Measurements from ENCODE around the gene MYBPC3.

The MYBPC3 gene

DNA sequence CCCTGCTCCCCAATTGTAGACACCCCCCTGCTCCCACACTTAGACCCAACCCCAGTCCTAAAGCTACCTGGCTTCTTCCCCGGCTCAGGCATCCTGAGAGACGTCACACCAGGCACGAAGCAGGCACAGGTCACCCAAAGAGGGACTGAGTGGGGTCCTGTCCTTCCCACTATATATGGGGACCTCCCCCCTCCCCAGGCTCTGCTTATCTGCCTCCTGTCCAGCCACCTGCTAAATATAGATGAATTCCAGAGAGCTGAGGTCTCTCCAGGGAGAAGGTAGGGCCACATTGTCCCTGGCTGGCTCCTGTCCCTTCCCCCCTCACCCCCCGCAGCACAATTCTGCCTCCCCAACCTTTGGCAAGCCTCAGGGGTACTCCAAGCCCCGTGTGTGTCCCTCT is at the start of gene MYBPC3:
TSS of gene MYBPC3 (minus strand) at position 147 of the 400 bp plus-strand sequence. CDS start at position 92, 55 bp downstream.
- DNase-seq, result no peak

DNA sequence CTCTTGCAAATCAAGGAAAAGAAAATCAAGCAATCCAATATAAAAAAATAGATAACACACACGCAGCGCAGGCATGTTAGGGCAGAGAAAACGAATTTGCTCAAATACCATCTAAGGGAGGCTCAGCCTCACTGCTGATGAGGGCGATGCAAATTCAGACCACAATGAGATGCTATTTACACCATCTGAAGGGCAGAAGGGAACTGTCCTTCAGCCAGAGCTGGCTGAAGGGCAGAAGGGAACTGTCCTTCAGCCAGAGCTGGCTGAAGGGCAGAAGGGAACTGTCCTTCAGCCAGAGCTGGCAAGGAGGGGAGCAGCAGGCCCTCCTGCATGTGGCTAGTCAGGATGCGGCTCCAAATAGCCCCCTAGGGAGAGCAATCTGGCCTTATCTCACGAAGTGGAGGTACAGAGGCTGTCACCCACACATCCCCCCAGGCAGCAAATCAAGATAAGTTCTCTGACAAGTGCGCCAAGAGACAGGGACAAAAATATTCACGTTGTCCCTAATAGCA is 48.3 kb upstream of the MYBPC3 start:
- no peak for DNase-seq

DNA sequence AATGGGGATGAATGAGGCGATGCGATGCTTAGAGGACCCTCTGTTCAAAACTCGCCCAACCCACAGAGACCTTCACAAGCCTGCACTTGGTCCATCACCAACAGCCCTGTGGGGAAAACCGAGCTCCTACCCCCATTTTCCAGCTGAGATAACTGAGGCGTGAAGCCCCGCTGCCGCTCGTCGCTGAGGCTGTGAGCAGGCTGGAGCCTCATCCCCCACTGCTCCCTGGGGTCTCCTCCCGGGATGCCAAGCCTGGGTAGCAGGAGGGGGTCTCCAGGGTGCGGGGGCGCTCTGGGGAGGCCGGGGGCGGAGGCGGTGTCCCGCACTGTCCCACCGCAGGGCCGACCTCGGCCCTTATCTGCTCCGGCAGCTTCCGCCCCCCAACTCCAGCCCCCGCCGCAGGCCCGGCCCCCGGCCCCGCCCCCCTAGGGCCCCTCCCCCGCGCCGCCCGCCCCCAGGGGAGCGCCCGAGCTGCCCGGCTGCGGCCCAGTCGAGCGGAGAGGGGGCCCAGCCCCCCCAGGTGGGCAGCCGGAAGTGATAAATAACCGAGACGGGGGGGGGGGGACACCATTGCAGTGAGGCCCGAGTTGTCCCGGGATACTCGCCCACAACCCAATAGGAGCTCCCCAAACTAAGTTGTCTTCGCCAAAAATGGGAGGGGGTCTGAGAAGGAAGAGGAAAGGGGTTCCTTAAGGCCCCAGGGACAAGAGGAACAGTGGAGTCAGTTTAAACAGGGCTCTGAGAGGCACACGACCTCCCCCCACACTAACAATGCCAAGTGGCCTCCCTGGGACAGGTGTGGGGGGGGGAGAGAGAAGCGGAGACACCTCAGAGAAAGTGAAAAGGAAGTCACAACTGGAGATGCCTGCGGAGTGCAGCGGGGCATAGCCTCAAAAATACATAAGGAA is 47.6 kb upstream of the MYBPC3 start:
- no peak for DNase-seq

DNA sequence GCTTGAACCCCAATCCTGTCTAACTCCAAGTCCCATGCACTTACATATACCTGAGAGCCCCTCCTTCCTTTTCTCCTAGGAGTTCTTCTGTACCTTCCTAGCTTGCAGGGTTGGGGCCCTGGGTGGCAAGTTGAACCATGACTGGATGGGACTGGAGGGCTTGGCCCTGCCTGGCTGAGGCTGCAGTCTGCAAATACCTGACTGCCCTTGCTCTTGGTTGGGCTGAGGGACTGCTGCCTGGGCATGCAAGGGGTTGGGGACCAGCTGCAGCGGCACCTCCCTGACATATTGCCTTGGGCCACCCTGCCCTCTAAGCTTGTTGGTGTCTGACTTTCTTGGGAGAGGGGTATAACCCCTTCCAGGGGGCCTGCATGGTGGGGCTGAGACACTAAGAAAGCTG is 46.0 kb upstream of the MYBPC3 start:
- no peak for DNase-seq

DNA sequence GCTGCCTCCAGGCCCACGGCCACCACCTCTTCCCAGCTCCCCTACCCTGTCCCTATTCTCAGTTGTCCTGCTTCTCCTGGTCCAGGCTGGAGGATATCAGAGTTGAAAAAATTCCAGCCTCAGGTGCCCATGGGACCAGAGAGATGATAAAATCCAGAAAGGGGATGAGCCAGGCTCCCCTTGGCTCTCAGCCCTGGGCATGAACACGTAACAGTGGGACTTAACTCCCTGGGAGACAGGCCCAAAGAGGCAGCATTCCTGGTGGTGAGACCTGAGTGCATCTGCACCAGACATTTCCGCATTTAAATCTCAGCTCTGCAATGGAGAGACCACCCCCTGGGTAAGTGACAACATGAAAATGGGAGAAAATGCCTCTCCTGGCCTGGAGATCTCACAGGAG is 45.5 kb upstream of the MYBPC3 start:
- DNase-seq, result no peak

DNA sequence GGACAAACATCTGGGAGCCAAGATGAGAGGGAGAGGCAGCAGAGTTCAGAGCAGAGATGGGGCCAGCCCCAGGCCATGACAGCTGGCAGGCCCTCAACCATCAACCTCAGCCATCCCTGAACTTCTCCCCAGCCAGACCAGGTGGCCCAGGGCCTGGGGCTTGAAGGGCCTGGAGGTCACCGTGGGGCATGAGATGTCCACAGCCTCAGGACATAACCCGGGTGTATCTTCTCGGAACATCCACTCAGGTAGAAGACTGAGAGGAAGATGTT is 43.5 kb upstream of the MYBPC3 start:
- DNase-seq, result no peak

DNA sequence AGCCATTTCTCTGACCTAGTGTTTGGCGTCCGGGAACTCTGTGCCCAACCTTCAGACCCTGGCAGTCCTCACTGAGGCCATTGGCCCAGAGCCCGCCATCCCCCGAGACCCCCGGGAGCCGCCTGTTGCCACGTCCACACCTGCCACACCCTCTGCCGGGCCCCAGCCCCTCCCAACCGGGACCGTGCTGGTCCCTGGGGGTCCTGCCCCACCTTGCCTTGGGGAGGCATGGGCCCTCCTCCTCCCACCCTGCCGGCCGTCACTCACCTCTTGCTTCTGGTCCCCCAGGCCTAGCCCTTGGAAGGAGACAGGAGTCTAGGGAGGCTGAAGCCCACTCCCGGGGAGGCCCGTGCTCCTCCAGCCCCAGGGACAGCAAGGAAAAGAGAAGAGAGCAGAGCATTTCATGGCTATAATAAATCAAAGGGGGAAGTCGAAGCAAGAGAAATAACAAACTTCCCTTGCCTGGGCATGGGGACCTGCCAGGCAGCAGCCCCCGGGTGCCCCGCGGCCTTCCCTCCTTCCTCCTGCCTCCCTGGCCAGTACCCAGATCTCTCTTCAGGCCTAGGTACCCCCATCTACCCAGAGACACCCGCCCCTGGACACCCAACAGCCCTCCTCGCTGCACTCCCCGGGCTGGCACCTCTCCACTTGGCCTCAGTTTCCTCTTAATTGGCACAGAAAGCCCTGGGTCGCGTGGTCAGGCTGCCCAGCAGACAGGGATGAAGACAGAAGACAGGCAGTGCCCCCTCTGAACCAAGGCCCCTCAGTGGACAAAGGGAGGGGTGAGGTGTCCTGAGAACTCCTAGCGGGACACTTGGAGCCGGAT is 42.9 kb upstream of the MYBPC3 start:
- DNase-seq, result no peak

DNA sequence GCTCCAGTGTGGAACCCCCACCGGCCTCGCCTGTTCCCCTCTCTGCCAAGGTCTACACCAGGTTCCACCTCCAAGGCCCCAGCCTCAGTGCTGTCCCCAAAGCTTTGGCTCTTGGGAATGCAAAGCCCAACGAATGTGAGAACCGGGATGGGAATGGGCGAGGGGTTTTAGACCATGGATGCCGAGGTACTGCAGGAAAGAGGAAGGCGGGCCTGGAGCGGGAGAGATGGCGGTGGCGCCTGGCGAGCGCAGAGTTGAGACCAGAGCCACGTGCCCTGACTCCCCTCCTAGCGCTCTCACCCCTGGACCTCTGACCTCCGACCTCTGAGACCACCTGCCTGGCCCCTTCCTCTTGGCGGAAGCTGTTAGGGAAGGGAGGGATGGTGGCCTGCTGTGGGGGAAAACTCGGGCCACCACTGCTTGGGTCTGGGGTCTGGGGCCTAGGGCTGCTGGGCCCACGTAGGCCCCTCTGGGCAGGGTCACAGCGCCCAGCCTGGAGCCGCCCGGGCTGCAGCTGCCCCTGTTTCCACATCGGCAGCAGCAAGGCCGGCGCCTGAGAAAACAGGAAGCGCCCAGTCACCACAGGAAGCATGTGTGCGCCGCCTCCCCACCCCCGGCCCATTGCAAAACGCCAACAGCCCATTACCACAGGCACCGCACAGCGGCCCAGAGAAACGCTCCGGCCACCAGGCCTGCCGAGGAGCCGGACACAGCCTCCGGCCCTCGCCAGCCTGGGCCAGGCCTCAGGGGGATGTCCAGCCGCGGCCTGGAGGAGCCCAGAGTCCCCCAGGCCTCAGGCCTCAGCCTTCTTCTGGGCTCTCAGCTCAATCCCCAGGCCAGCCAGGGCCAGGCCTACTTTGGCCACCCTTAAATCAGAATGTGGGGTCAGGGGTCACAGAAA is 42.1 kb upstream of the MYBPC3 start:
- DNase-seq, result no peak

DNA sequence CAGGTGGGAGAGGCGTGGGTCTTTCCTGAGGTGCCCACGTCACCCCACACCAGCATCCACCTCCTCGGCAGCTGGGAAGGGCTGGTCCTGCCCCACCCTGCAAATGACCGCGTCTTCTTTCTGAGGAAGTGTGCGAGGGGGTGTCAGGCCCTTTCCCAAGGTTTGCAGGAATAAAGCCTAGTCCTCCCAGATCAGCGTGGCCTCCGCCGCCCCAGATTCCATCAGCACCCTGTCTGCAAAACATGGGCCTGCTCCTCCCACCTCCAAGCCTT is 41.5 kb upstream of the MYBPC3 start:
- no peak for DNase-seq

DNA sequence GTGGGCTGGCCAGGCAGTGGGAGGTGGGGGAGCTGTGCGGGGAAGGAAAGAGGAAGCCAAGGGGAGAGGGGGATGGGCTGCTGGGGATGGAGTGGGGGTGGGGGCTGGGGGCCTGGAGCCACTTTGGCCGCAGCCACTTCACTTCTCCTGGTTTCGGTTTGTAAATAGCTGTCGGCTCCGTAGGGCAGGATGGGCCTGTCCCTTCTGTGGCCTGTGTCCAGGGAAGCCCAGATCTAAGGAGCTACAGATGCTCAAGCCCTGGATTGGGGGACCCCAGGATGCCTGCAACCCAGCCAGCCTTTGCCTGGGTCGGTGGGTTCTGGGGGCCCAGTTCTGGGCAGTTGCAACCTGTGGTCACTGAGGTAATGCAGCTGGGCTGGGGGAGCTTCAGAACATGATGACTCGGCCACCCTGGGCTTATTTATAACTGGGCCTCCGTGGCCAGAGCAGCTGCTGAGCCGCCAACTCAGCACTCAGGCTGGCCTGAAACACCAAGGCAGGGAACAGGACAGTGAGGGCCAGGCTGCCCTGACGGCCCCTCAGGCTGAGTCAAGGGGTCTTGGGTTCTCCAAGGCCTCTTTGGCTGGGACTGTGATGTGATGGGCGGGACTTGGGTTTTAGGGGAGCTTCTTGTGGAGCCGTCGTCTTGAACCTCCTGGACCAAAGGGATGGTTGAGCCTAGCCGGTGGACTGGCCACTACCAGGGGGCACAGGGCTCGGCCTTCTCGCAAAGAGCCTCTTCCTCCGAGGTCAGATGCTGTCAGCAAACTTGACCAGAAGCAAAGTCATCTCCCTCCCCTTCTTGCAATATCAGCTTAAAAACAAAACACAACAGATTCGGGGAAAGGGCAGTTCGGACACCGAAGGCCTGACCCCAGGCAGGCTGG is 40.9 kb upstream of the MYBPC3 start:
- DNase-seq, result no peak

DNA sequence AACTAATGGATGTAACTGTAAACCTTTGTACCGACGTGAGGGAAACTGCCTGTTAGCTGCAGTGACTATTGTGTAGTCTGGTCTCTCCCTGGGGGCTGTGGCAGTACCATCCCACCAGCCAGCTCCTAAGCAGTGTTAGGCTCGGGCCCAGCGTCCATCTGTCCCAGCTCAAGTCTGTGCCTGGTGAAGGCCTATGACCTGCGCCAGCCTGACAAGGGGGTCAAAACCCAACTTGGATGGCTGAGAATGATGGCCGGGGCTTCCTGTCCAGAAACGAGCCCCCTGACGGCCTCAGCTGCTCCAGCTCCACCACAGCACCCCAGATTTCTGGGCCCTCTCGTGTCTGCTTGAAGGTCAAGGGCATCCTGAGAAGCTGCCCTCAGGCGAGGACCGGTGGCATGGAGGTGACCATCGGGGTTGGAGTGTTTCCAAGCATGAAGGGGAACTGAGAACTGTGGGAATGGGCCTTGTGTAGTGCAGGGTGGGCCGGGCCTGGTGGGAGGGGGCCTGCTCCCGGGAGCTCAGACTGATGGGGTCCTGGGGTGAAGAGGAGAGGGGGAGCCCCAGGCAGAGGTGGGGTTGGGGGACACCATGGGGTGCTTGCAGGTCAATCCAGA is 40.2 kb upstream of the MYBPC3 start:
- no peak for DNase-seq

DNA sequence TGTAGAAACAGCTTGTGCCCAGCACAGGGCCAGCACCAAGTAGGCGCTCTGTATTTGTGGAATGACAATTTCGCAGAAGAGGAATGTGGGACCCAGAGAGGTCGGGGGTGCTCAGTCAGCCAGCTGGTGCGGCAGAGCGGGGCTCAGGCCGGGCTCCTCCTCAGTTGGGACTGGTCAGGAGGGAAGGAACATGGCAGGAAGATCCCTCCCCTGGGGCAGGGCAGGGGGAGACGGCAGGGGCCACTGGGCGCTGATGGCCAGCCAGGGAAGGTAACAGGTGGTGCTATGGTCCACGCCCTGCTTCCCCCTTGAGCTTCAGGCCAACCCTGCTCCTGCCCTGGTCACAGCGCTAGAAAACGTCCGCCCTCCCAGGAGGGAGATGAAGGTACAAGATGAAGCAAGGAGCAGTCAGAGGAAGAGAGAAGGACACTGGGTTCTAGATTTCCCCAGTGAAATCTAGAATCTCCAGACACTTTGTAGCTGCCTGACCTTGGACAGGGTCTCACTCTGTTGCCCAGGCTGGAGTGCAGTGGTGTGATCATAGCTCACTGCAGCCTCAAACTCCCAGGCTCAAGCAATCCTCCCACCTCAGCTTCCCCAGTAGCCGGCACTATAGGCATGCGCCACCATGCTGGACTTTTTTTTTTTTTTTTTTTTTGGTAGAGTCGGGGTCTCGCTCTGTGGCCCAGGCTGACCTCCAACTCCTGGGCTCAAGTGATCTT is 39.4 kb upstream of the MYBPC3 start:
- DNase-seq, result no peak

DNA sequence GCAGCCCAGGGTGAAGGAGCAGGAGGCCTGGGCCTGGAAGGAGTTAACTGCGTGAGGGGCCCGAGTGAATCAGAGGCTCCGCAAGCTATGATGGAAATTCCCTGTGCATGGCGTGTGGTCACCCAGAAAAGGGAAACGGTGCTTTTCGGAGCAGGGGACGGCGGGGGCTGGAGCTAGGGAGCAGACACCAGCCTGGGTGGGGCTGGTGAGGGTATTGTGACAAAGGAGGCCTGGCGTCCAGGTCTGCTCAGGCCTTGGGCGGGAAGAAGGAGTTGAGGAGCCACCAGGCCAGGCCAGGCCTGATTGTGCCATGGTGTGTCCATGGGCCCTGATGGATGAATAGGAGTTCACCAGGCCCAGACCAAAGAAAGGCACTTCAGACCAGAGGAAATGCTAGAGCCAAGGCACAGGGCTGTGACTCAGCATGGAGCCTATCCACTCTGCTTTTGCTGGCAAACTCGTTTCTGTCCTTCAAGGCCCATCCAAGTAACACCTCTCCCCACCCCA is 38.6 kb upstream of the MYBPC3 start:
- no peak for DNase-seq

DNA sequence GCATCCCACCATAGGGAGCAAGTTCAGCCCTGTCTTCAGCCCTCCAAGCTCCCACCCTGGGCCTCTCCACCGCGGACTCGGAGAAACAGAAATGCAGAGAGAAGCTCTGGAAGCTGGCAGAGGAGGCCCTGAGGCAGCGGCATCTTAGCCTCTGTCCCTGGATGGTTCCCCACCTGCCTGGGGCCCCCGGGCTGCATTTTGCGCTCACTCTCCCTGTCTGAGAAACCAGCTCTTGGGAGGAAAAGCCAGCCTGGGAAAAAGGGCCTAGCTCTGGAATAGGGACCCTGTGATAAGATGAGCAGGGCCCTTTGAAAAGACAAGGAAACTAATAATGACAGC is 37.9 kb upstream of the MYBPC3 start:
- no peak for DNase-seq

DNA sequence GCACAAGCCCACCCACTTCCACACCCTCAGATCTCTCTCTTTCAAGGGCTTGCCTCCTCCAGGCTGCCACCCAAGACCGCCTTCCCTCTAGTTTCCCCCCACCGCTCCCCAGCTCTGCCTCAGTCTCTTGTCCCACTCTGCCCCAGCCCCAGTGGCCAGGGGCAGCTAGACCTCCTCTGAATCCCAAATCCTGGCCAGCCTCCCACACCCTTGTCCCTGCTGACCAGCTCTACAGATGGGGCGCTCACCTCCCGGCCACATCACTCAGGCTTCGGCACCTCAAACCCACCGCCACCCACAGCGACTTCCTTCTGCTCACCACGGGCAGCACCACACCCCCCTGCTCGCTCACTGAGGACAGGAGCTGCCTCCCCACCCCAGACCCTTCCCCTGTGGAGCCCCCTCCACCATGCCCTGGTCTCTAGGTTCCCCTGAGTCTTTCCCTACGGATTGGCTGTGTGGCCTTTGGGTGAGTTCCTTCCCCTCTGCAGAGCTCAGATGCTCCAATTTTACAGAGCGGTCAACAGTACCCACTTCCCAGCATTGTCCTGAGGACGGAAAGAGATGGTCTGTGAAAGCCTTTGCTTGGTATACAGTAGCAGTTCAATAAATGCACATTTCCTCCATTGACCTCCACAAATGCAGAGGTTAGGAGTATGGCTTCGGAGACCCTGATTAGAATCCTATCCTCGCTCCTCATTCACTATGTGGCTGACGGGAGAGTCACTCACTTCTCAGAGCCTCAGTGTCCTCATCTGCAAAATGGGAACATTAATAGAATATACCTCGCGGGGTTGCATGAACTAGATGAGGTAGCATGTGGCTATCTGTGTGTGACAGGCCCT is 37.3 kb upstream of the MYBPC3 start:
- no peak for DNase-seq

DNA sequence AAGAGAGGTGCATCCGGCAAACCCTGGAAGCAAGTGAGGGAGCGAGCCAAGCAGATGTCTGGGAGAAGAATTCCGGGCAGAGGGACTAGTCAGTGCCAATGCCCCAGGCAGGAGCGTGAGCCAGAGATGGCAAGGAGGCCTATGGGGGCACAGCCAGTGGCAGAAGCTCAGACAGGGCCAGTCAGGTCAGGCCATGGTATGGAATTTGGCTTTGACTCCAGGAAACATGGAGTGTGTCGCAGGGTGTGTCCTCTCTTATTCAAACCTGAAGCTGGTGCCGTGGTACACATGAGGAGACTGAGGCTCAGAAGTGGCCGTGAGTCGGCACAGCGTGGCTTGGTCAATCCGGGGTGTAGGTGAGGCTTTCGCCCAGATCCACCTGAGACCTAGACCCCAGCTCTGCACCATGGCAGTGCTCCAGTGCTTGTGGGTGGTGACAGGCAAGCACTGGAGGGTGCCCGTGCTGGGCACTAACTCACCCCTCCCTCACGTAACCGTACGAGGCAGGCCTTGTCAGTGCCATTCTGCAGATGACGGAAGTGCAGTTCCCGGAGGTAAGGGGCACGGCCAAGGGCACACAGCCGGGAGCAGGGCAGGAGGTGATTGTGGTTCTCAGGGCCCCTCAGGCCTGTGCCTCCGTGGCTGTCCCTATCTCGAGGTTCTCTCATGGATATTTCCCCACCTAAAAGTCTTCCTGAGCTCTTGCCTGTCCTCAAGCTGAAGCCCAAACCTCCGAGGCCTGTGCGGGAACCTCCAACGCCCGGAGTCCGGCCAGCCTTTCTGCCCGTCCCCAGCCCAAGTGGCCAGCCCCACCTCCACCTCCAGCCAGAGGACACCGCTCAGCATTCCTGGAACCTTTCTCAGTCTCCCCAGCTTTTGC is 36.4 kb upstream of the MYBPC3 start:
- DNase-seq, result no peak

DNA sequence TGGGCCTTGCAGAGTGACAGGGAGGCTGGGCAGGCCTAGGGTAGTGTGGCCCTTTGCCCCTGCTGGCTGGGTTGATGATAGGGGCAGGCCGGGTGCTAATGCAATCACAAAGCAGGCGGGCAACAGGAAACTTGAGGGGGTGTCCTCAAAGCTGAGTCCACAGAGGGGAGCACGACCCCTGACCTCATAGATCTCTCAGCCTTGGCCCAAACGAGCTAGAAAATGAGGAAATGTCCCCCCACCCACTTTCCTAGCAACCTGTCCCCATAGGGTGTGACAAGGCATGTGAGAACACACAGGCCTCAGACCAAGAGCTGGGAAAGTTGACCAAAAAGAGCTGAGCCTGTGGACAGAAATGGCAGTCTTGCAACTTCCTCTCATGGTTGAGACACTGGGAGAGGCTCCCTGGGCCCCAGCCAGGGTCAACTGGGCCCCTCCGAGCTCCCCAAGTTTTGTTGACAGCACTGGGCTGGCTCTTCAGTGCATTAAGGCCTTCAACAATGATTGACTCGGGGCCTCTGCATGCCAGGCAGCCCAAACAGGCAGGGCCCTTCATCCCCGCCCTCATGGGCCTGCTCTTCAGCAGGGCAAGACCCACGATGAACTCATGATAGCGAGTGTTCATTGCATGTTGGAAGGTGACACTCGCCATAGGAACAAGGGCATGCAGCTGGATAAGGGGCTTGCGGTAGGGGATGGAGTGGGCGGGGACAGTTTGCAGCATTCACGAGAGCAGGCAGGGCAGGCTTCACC is 35.6 kb upstream of the MYBPC3 start:
- no peak for DNase-seq

DNA sequence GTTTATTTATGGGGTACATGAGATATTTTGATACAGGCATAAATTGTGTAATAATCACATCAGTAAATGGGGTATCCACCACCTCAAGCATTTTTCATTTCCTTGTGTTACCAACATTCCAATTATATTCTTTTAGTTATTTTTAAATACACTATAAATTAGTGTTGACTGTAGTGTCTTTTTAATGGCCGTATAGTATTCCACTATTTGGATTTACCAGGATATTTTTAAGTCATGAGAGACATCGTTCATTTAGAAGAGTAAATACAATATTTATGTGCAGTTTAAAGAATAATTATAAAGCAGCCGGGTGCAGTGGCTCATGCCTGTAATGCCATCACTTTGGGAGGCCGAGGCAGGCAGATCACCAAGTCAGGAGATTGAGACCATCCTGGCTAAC is 32.0 kb upstream of the MYBPC3 start:
- no peak for DNase-seq
